Neuronal stem cell (in vitro differentiated cells): ENCODE results near the gene PLEKHD1. TPM values are rescaled to one million over a fixed set of nuclear protein-coding genes. Genes with fewer than 3 reads are reported as not detected.

Source experiments
- DNase-seq: peaks from one replicate; pipeline ENCODE4 v3.0.0-alpha.2; 2013; ENCODE audit warnings: low spot score
- H2AFZ ChIP-seq: one replicate; pipeline ENCODE4 v1.6.1; 2013; ENCODE audit warnings: mild to moderate bottlenecking, low read length, inconsistent platforms
- H2AK5ac ChIP-seq: 2 replicates; pipeline ENCODE4 v1.6.1; 2013; ENCODE audit warnings: low read depth, mild to moderate bottlenecking, inconsistent platforms, low read length, moderate library complexity, mixed read lengths
- H2BK120ac ChIP-seq: 2 replicates; pipeline ENCODE4 v1.6.1; 2013; ENCODE audit warnings: low read depth, mild to moderate bottlenecking, inconsistent platforms, low read length, moderate library complexity, mixed read lengths
- H2BK12ac ChIP-seq: one replicate; pipeline ENCODE4 v1.6.1; 2013; ENCODE audit warnings: low read length, inconsistent platforms
- H2BK15ac ChIP-seq: 2 replicates; pipeline ENCODE4 v1.6.1; 2013; ENCODE audit warnings: mild to moderate bottlenecking, low read length, inconsistent platforms, mixed read lengths
- H2BK5ac ChIP-seq: one replicate; pipeline ENCODE4 v1.6.1; 2013; ENCODE audit warnings: inconsistent platforms, mild to moderate bottlenecking, low read length, moderate library complexity
- H3K14ac ChIP-seq: one replicate; pipeline ENCODE4 v1.6.1; 2013; ENCODE audit warnings: low read length, inconsistent platforms
- H3K18ac ChIP-seq: 2 replicates; pipeline ENCODE4 v1.6.1; 2013; ENCODE audit warnings: low read length, inconsistent platforms
- H3K23ac ChIP-seq: 2 replicates; pipeline ENCODE4 v1.6.1; 2013; ENCODE audit warnings: low read depth, mild to moderate bottlenecking, mixed read lengths, low read length, inconsistent platforms; ENCODE audit not compliant: poor library complexity
- H3K27ac ChIP-seq: replicated peaks from 3 replicates; pipeline ENCODE4 v1.5.1; 2013; ENCODE audit warnings: low read length, inconsistent platforms
- H3K27me3 ChIP-seq, 3 experiments: 2 replicates each; pipeline ENCODE4 v1.6.1; 2013; ENCODE audit warnings: low read length in 3 of 3, mild to moderate bottlenecking in 2 of 3, inconsistent platforms in 1 of 3, low read depth in 1 of 3, mixed read lengths in 1 of 3, moderate library complexity in 1 of 3; ENCODE audit not compliant: control insufficient read depth in 3 of 3, insufficient read depth in 3 of 3
- H3K36me3 ChIP-seq, 2 donors: replicated peaks in 1 of 2; 2 replicates each; pipeline ENCODE4 v1.6.1; 2013; ENCODE audit warnings: low read length in 2 of 2; ENCODE audit not compliant: control insufficient read depth in 2 of 2, insufficient read depth in 2 of 2
- H3K4ac ChIP-seq: 2 replicates; pipeline ENCODE4 v1.6.1; 2013; ENCODE audit warnings: inconsistent platforms, mild to moderate bottlenecking, low read length, moderate library complexity
- H3K4me1 ChIP-seq, 2 donors: 1 replicate in 1 of 2; 2 replicates in 1 of 2; pipeline ENCODE4 v1.6.1; 2013; ENCODE audit warnings: low read length in 2 of 2, low read depth in 1 of 2; ENCODE audit not compliant: control insufficient read depth in 2 of 2, insufficient read depth in 1 of 2
- H3K4me2 ChIP-seq: one replicate; pipeline ENCODE4 v1.6.1; 2013; ENCODE audit warnings: mild to moderate bottlenecking, low read length, inconsistent platforms; ENCODE audit not compliant: insufficient read depth, poor library complexity, severe bottlenecking
- H3K4me3 ChIP-seq, 2 donors: 2 replicates each; pipeline ENCODE4 v1.5.1; 2013; ENCODE audit warnings: low read length in 2 of 2, mild to moderate bottlenecking in 2 of 2, inconsistent platforms in 1 of 2, moderate library complexity in 1 of 2
- H3K79me1 ChIP-seq: one replicate; pipeline ENCODE4 v1.6.1; 2013; ENCODE audit warnings: low read depth, mild to moderate bottlenecking, inconsistent platforms, low read length, moderate library complexity
- H3K9ac ChIP-seq: one replicate; pipeline ENCODE4 v1.6.1; 2013; ENCODE audit warnings: mild to moderate bottlenecking, low read depth, low read length, inconsistent platforms; ENCODE audit not compliant: poor library complexity
- H3K9me3 ChIP-seq, 2 donors: replicated peaks in 1 of 2; 2 replicates each; pipeline versions ENCODE3 to v1.6.1; 2013; ENCODE audit warnings: low read length in 2 of 2, mild to moderate bottlenecking in 2 of 2, inconsistent platforms in 1 of 2, low read depth in 1 of 2, mixed read lengths in 1 of 2, moderate library complexity in 1 of 2; ENCODE audit not compliant: control insufficient read depth in 2 of 2, insufficient read depth in 1 of 2
- H4K8ac ChIP-seq: one replicate; pipeline ENCODE4 v1.6.1; 2013; ENCODE audit warnings: low read depth, mild to moderate bottlenecking, inconsistent platforms, low read length, moderate library complexity
- H4K91ac ChIP-seq: one replicate; pipeline ENCODE4 v1.6.1; 2013; ENCODE audit warnings: low read length, low read depth, mild to moderate bottlenecking, inconsistent platforms; ENCODE audit not compliant: poor library complexity
- WGBS, 2 donors: extraction: QIAGEN DNeasy Blood & Tissue Kit; methylation state at CpG; one replicate each; pipeline ENCODE4 v1.1.7; 2013; ENCODE audit warnings: missing lambda C conversion rate in 2 of 2, mixed read lengths in 1 of 2; ENCODE audit not compliant: insufficient read length in 2 of 2, insufficient replicate concordance in 1 of 2; ENCODE audit errors: extremely low coverage in 2 of 2; 5-methylcytosine and 5-hydroxymethylcytosine counted together
- polyA plus RNA-seq, 2 experiments: library from polyadenylated mRNA; stranded (reverse); fragments of 200-250 nt; gene quantifications; one replicate each; pipeline ENCODE4 v1.2.3, GENCODE V29; 2013

The PLEKHD1 gene
- polyA plus RNA-seq (2013, experiment 1 of 2): 0.08 TPM
- 0.08 TPM for polyA plus RNA-seq (2013, experiment 2 of 2)

DNA sequence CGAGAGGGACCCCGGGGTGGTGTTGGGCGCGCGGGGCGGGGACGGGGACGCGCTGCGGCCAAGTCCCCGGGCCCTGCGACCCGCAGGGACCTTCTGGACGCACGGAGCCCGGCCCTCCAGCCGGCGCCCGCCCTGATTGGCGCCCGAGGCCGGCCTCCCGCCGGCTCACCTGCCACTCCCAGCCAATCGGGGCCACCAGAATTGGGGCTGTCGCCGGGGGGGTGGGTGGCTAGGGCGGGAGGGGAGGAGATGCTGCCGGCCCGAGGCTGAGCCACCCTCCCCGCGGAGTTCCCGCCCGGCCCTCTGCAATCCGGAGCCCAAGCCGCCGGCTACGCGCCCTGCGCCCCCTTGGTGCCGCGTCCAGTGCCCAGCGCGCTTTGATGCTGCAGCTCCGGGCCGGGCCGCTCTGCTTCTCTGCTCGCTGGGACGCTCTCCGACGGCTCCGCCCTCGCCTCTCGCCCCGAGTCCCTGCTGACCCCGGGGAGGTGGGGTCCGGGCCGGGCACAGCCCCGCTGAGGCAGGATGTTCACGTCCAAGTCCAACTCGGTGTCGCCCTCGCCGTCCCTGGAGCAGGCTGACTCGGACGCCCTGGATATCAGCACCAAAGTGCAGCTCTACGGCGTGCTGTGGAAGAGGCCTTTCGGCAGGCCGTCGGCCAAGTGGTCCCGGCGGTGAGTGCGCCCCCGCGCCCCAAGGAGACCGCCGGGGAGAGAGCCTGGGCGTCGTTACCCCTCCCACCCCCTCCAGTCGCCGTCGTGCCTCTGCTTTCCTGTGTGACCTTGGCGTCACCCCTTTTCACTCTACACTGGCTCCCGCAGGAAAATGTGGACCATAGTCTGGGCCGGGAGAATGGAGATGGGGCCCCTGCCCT is at the start of gene PLEKHD1:
PLEKHD1 (plus strand) TSS at position 285 of the 871 bp plus-strand sequence; CDS start at position 523, 238 bp downstream.
- peak within 1 kb of the TSS; percentile 38 for H3K14ac ChIP-seq
- peak within 1 kb of the TSS; percentile 82 for H3K9ac ChIP-seq
- peaks cover 19 to 78% (median 47%) of the 10 kb centered on the region in 3 experiments for H3K27me3 ChIP-seq
- H3K4ac ChIP-seq: no peak within 1 kb of the TSS
- H2BK120ac ChIP-seq: no peak within 1 kb of the TSS
- peaks cover 2% of the 10 kb centered on the region for H3K79me1 ChIP-seq
- no peak within 1 kb of the TSS for H3K27ac ChIP-seq
- peak within 1 kb of the TSS; percentile 89 for H2AFZ ChIP-seq
- no peak within 1 kb of the TSS for H4K8ac ChIP-seq
- H2BK12ac ChIP-seq: no peak within 1 kb of the TSS
- no peaks in the 10 kb centered on the region for H3K36me3 ChIP-seq
- H3K18ac ChIP-seq: peak within 1 kb of the TSS; percentile 88
- peaks cover 10 to 28% of the 10 kb centered on the region in 2 donors for H3K4me1 ChIP-seq
- DNase-seq: peak; percentile 45
- no peak within 1 kb of the TSS for H4K91ac ChIP-seq
- peak within 1 kb of the TSS; percentile 28 to 82 for H3K4me3 ChIP-seq
- H3K23ac ChIP-seq: peak within 1 kb of the TSS; percentile 66
- peaks cover 0 to 6% of the 10 kb centered on the region in 2 donors for H3K9me3 ChIP-seq
- peak within 1 kb of the TSS; percentile 56 for H2AK5ac ChIP-seq
- peak within 1 kb of the TSS; percentile 100 for H3K4me2 ChIP-seq
- no CpG with 5 or more reads among the region's 86 CpGs for WGBS, 2 donors
- H2BK15ac ChIP-seq: peak within 1 kb of the TSS; percentile 59
- no peak within 1 kb of the TSS for H2BK5ac ChIP-seq

DNA sequence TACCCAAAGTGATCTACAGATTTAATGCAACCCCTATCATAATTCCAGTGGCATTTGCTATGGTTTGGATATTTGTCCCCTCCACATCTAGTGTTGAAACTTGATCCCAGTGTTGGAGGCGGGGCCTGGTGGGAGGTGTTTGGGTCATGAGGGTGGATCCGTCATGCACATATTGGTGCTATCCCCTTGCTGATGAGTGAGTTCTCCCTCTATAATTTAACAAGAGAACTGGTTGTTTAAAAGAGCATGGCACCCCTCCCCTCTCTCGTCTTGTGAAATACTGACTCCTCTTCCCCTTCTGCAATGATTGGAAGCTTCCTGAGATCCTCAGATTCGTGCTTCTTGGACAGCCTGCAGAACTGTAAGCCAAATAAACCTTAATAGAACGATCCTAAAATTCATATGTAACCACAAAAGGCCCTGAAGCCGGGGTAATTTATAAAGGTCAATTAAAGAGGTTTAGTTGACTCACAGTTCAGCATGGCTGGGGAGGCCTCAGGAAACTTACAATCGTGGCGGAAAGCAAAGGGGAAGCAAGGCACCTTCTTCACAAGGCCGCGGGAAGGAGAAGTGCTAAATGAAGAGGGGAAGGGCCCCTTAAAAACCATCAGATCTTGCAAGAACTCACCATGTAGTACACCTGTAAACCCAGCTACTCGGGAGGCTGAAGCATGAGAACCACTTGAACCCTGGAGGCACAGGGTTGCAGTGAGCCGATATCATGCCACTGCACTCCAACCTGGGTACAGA is 44.8 kb upstream of the PLEKHD1 start:
- DNase-seq: no peak
- H3K4me1 ChIP-seq: no peaks in the 10 kb centered on the region
- no peak overlapping the region for H3K4ac ChIP-seq
- no CpG with 5 or more reads among the region's 12 CpGs for WGBS, 2 donors
- no peak overlapping the region for H3K4me3 ChIP-seq
- no peak overlapping the region for H3K23ac ChIP-seq
- H3K27me3 ChIP-seq: no peaks in the 10 kb centered on the region
- H3K14ac ChIP-seq: no peak overlapping the region
- no peak overlapping the region for H2BK5ac ChIP-seq
- no peak overlapping the region for H3K18ac ChIP-seq
- H3K4me2 ChIP-seq: no peak overlapping the region
- peaks cover 3 to 34% of the 10 kb centered on the region in 2 donors for H3K36me3 ChIP-seq
- H2BK120ac ChIP-seq: no peak overlapping the region
- H2BK12ac ChIP-seq: no peak overlapping the region
- no peak overlapping the region for H3K9ac ChIP-seq
- no peak overlapping the region for H3K27ac ChIP-seq
- no peaks in the 10 kb centered on the region for H3K79me1 ChIP-seq
- H4K8ac ChIP-seq: no peak overlapping the region
- no peak overlapping the region for H2BK15ac ChIP-seq
- no peak overlapping the region for H2AK5ac ChIP-seq
- no peak overlapping the region for H2AFZ ChIP-seq
- H3K9me3 ChIP-seq: no peaks in the 10 kb centered on the region
- H4K91ac ChIP-seq: no peak overlapping the region

DNA sequence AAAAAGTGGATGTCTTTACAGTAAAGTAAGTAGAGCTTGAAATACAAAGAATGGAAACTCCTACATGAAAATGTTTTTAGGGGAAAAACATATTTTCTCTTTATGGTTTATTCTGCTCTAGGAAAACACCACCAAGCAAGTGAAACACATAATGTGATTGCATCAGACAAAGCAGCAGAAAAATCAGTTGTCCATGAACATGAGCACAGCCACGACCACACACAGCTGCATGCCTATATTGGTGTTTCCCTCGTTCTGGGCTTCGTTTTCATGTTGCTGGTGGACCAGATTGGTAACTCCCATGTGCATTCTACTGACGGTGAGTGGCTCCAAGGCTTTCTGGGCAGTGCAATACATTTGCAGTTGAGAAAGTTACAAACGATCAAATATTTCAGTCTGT is 42.6 kb upstream of the PLEKHD1 start:
- no peak overlapping the region for H3K18ac ChIP-seq
- H3K27me3 ChIP-seq: no peaks in the 10 kb centered on the region
- H3K9me3 ChIP-seq: no peaks in the 10 kb centered on the region
- H3K79me1 ChIP-seq: no peaks in the 10 kb centered on the region
- no peak overlapping the region for H3K4ac ChIP-seq
- no peak overlapping the region for H4K8ac ChIP-seq
- H2BK5ac ChIP-seq: no peak overlapping the region
- peaks cover 3 to 36% of the 10 kb centered on the region in 2 donors for H3K36me3 ChIP-seq
- no peak overlapping the region for H3K23ac ChIP-seq
- DNase-seq: no peak
- no peak overlapping the region for H2BK15ac ChIP-seq
- H2BK120ac ChIP-seq: no peak overlapping the region
- H2AK5ac ChIP-seq: no peak overlapping the region
- WGBS, 2 donors: no CpG with 5 or more reads among the region's 5 CpGs
- no peak overlapping the region for H3K27ac ChIP-seq
- no peak overlapping the region for H3K14ac ChIP-seq
- no peak overlapping the region for H2AFZ ChIP-seq
- no peak overlapping the region for H3K4me2 ChIP-seq
- H2BK12ac ChIP-seq: no peak overlapping the region
- no peak overlapping the region for H4K91ac ChIP-seq
- H3K9ac ChIP-seq: no peak overlapping the region
- no peaks in the 10 kb centered on the region for H3K4me1 ChIP-seq
- H3K4me3 ChIP-seq: no peak overlapping the region

DNA sequence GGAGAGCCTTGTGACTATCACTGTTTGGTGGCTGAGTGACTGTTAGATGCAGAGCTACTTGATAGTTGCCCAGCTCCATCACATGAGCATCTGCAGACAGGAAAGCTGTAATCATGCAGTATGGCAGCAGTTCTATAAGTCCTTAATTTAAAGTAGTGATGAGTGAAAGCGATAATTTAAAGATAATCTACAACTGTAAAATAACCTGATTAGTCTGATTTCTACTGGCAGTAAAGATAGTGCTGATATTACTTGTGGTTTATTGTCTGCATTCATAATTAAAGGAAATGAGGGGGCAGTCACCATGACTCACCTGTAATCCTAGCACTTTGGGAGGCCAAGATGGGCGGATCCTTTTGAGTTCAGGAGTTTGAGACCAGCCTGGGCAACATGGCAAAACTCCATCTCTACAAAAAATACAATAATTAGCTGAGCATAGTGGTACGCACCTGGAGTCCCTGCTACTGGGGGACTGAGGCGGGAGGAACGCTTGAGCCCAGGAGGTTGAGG is 41.2 kb upstream of the PLEKHD1 start:
- Histone ChIP-seq H2BK5ac (no peak overlapping the region), H3K4me2 (no peak overlapping the region), H2AK5ac (no peak overlapping the region), H3K4ac (no peak overlapping the region), H2BK15ac (no peak overlapping the region), H3K27ac (no peak overlapping the region), H3K4me3 (no peak overlapping the region), H3K23ac (no peak overlapping the region), H4K91ac (no peak overlapping the region), H3K9me3 (no peaks in the 10 kb centered on the region), H2BK12ac (no peak overlapping the region), H3K14ac (no peak overlapping the region), H3K36me3 (peaks cover 3 to 38% of the 10 kb centered on the region in 2 donors), H4K8ac (no peak overlapping the region), H2AFZ (no peak overlapping the region), H3K18ac (no peak overlapping the region), H3K4me1 (no peaks in the 10 kb centered on the region), H3K79me1 (no peaks in the 10 kb centered on the region), H3K9ac (no peak overlapping the region), H2BK120ac (no peak overlapping the region), H3K27me3 (no peaks in the 10 kb centered on the region)
- no CpG with 5 or more reads among the region's 5 CpGs for WGBS, 2 donors
- no peak for DNase-seq
